AML-193 (cell line): ENCODE measurements around the gene SP5.
"Not testable (repeated sequence)": the region's sequence is repeated elsewhere in the genome, so short reads cannot be mapped to it uniquely, and the experiment has no call there.

Experiments
- DNase-seq, 2 experiments: peaks; one replicate each; lab custom pipeline; 2025; lab: John Stamatoyannopoulos, UW

SP5 gene

GRCh38 chr2:170715062-170715931, at the start of gene SP5:
Gene SP5 (plus strand): TSS chr2:170715337. CDS start chr2:170715513, 176 bp downstream.
- no peak for DNase-seq

GRCh38 chr2:170665743-170666142, 49.4 kb upstream of the SP5 start:
- no peak for DNase-seq

GRCh38 chr2:170669909-170670308, 45.2 kb upstream of the SP5 start:
- DNase-seq = no peak

GRCh38 chr2:170670651-170671050, 44.5 kb upstream of the SP5 start:
- DNase-seq = no peak

- DNase-seq = no peak
Observed at GRCh38 chr2:170671079-170671478, 44.1 kb upstream of the SP5 start.

- not testable (repeated sequence) for DNase-seq
Observed at GRCh38 chr2:170674282-170674681, 40.9 kb upstream of the SP5 start.

GRCh38 chr2:170675701-170676100, 39.4 kb upstream of the SP5 start:
- no peak for DNase-seq

GRCh38 chr2:170679607-170680079, 35.5 kb upstream of the SP5 start:
- DNase-seq = no peak

- no peak for DNase-seq
Observed at GRCh38 chr2:170680172-170680941, 34.8 kb upstream of the SP5 start.

GRCh38 chr2:170681311-170681710, 33.8 kb upstream of the SP5 start:
- DNase-seq = no peak

GRCh38 chr2:170685591-170685990, 29.5 kb upstream of the SP5 start:
- no peak for DNase-seq

GRCh38 chr2:170689481-170689880, 25.7 kb upstream of the SP5 start:
- DNase-seq = no peak

- no peak for DNase-seq
Observed at GRCh38 chr2:170690640-170691039, 24.5 kb upstream of the SP5 start.

GRCh38 chr2:170694316-170694715, 20.8 kb upstream of the SP5 start:
- DNase-seq = no peak

- no peak for DNase-seq
Observed at GRCh38 chr2:170695521-170696410, 19.4 kb upstream of the SP5 start.

GRCh38 chr2:170696948-170697347, 18.2 kb upstream of the SP5 start:
- DNase-seq = no peak

- DNase-seq = no peak
Observed at GRCh38 chr2:170701011-170701410, 14.1 kb upstream of the SP5 start.

- DNase-seq = no peak
Observed at GRCh38 chr2:170703776-170704476, 11.2 kb upstream of the SP5 start.

- peak; percentile 29 to 38 for DNase-seq
Observed at GRCh38 chr2:170707821-170708795, 7.0 kb upstream of the SP5 start.

GRCh38 chr2:170710609-170710979, 4.5 kb upstream of the SP5 start:
- no peak for DNase-seq
